ENCODE data around the gene ABCC8. TPM values are rescaled to one million over a fixed set of nuclear protein-coding genes. Genes with fewer than 3 reads are reported as not detected.
A peak's percentile ranks its signal among the peaks of the same experiment; 100 is the strongest.

The ABCC8 gene
- total RNA-seq, 3 donors from 2014 or later, result 3.8 to 10.8 (median 10.5) TPM

GRCh38 chr11:17458268-17458667 lies 18.4 kb downstream of the ABCC8 start:
- H3K9me3 ChIP-seq, result no peaks in the 10 kb centered on the region
- H3K27ac ChIP-seq, result no peak overlapping the region
- no peak for DNase-seq (ENCODE audit: low spot score in 2 of 2)
- no peaks in the 10 kb centered on the region for H3K36me3 ChIP-seq
- intact Hi-C loops (cut with DNase I; ENCODE audit: low total_unique reads), result no loop called here
- TF ChIP-seq CTCF (IDR thresholded peaks at IDR 0.05), result no peak
- no peak for TF ChIP-seq POLR2AphosphoS5 (IDR thresholded peaks at IDR 0.05)
- no peak for TF ChIP-seq POLR2A (IDR thresholded peaks at IDR 0.05)
- no peak overlapping the region for H3K4me3 ChIP-seq
- H3K27me3 ChIP-seq, result no peaks in the 10 kb centered on the region
- no peaks in the 10 kb centered on the region for H3K4me1 ChIP-seq

GRCh38 chr11:17457396-17458173 lies 19.1 kb downstream of the ABCC8 start:
- no peak for DNase-seq (ENCODE audit: low spot score in 2 of 2)
- no peak for TF ChIP-seq CTCF (IDR thresholded peaks at IDR 0.05)
- TF ChIP-seq POLR2AphosphoS5 (IDR thresholded peaks at IDR 0.05), result no peak
- no peak for TF ChIP-seq POLR2A (IDR thresholded peaks at IDR 0.05)
- peak overlapping the region in 1 of 2 donors; percentile 25 for H3K27ac ChIP-seq
- no peaks in the 10 kb centered on the region for H3K36me3 ChIP-seq
- no peaks in the 10 kb centered on the region for H3K9me3 ChIP-seq
- intact Hi-C loops (cut with DNase I; ENCODE audit: low total_unique reads), result no loop called here
- no peak overlapping the region for H3K4me3 ChIP-seq
- H3K27me3 ChIP-seq, result no peaks in the 10 kb centered on the region
- H3K4me1 ChIP-seq, result no peaks in the 10 kb centered on the region

GRCh38 chr11:17452668-17453067 lies 24.0 kb downstream of the ABCC8 start:
- intact Hi-C loops (cut with DNase I; ENCODE audit: low total_unique reads), result no loop called here
- TF ChIP-seq CTCF (IDR thresholded peaks at IDR 0.05) (no peak), POLR2A (IDR thresholded peaks at IDR 0.05) (no peak), POLR2AphosphoS5 (IDR thresholded peaks at IDR 0.05) (no peak)
- H3K4me3 ChIP-seq, result no peak overlapping the region
- H3K4me1 ChIP-seq, result no peaks in the 10 kb centered on the region
- no peak for DNase-seq (ENCODE audit: low spot score in 2 of 2)
- H3K36me3 ChIP-seq, result no peaks in the 10 kb centered on the region
- H3K9me3 ChIP-seq, result no peaks in the 10 kb centered on the region
- H3K27me3 ChIP-seq, result no peaks in the 10 kb centered on the region
- H3K27ac ChIP-seq, result no peak overlapping the region

GRCh38 chr11:17449158-17449557 lies 27.5 kb downstream of the ABCC8 start:
- no peaks in the 10 kb centered on the region for H3K9me3 ChIP-seq

GRCh38 chr11:17446482-17446881 lies 30.2 kb downstream of the ABCC8 start:
- intact Hi-C loops (cut with DNase I; ENCODE audit: low total_unique reads), result no loop called here
- no peaks in the 10 kb centered on the region for H3K36me3 ChIP-seq
- no peaks in the 10 kb centered on the region for H3K4me1 ChIP-seq

More at GRCh38 chr11:17449158-17449557, 27.5 kb downstream of the ABCC8 start:
- H3K36me3 ChIP-seq, result no peaks in the 10 kb centered on the region
- no peak overlapping the region for H3K27ac ChIP-seq
- TF ChIP-seq POLR2AphosphoS5 (IDR thresholded peaks at IDR 0.05), result no peak
- no peak for DNase-seq (ENCODE audit: low spot score in 2 of 2)
- no peaks in the 10 kb centered on the region for H3K4me1 ChIP-seq
- no peak overlapping the region for H3K4me3 ChIP-seq
- H3K27me3 ChIP-seq, result no peaks in the 10 kb centered on the region
- intact Hi-C loops (cut with DNase I; ENCODE audit: low total_unique reads), result no loop called here

More at GRCh38 chr11:17446482-17446881, 30.2 kb downstream of the ABCC8 start:
- H3K27ac ChIP-seq, result no peak overlapping the region
- TF ChIP-seq POLR2AphosphoS5 (IDR thresholded peaks at IDR 0.05), result no peak
- no peak for TF ChIP-seq POLR2A (IDR thresholded peaks at IDR 0.05)
- no peak for TF ChIP-seq CTCF (IDR thresholded peaks at IDR 0.05)
- no peak for DNase-seq (ENCODE audit: low spot score in 2 of 2)
- H3K4me3 ChIP-seq, result no peak overlapping the region
- H3K9me3 ChIP-seq, result no peaks in the 10 kb centered on the region
- no peaks in the 10 kb centered on the region for H3K27me3 ChIP-seq
